Lung microvascular endothelial cell (primary cell): Measurements from ENCODE around the gene CYTH3. TPM values are rescaled to one million over a fixed set of nuclear protein-coding genes. Genes with fewer than 3 reads are reported as not detected.
A peak's percentile ranks its signal among the peaks of the same experiment; 100 is the strongest.
"Not testable (repeated sequence)": the region's sequence is repeated elsewhere in the genome, so short reads cannot be mapped to it uniquely, and the experiment has no call there.

Experiments used
- DNase-seq, 2 donors: peaks; one replicate each; pipeline versions ENCODE4 v3.0.0 to v3.0.0-alpha.2; 2010; ENCODE audit warnings: low read depth in 2 of 2
- total RNA-seq: library from RNA; depleted of rRNA; stranded (reverse); fragments of >200 nt; gene quantifications from 2 replicates; pipeline ENCODE4 v1.2.1, GENCODE V29; 2014

CYTH3 gene, protein sequence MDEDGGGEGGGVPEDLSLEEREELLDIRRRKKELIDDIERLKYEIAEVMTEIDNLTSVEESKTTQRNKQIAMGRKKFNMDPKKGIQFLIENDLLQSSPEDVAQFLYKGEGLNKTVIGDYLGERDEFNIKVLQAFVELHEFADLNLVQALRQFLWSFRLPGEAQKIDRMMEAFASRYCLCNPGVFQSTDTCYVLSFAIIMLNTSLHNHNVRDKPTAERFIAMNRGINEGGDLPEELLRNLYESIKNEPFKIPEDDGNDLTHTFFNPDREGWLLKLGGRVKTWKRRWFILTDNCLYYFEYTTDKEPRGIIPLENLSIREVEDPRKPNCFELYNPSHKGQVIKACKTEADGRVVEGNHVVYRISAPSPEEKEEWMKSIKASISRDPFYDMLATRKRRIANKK
- 8.9 and 11.1 TPM in 2 replicates for total RNA-seq

DNA sequence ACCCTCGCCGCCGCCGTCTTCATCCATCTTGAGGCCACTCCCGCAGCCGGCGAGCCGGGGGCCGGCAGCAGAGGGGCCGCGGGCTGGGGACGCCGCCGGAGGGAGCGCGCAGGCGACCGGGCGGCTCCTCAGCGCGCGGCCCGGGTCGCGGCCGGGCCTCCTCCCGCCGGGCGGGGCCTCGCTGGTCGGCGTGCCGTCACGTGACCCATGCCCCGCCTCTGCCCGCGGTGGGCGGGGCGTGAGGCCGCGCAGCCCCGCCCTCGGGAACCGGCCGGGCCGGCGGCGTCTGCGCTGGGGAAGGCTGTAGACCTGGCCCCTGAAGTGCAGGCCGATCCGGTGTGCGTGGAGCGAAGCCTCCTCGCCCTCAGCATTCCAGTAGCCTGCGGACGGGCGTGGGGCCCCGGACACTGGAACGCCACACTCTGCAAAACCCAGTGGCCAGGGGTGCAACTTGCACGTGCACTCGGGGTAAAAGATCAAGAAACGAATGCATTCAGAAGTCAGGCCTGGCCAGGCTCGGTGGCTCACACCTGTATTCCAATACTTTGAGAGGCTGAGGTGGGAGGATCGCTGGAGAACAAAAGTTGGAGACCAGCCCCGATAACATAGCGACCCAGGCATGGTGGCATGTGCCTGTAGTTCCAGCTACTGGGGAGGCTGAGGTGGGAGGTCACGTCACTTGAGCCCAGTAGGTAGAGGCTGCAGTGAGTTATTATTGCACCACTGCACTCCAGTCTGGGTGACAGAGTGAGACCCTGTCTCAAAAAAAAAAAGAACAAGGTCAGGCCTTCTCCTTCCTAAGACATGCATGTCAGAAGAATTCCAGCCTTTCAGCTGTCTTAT lies at the start of gene CYTH3:
CYTH3 (minus strand) TSS at position 144 of the 843 bp plus-strand sequence; CDS start at position 27, 117 bp downstream.
- DNase-seq: peak; percentile 82 to 86

DNA sequence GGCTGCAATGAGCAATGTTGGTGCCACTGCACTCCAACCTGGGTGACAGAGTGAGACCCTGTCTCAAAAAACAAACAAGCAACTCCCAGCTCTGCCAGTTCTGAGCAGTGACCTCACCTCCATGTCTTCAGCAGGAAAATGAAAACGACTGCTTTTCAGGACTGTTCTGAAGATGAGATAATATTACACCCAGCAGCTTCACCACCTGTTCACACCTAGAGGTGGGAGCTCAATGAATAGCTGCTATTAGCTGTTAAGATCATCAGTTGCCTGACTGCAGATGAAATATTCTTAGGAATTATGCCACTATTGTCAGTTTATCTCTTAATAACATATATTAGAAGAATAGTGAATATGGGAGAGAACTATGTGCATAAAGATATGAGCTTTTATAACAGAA lies 48.4 kb upstream of the CYTH3 start:
- no peak for DNase-seq

DNA sequence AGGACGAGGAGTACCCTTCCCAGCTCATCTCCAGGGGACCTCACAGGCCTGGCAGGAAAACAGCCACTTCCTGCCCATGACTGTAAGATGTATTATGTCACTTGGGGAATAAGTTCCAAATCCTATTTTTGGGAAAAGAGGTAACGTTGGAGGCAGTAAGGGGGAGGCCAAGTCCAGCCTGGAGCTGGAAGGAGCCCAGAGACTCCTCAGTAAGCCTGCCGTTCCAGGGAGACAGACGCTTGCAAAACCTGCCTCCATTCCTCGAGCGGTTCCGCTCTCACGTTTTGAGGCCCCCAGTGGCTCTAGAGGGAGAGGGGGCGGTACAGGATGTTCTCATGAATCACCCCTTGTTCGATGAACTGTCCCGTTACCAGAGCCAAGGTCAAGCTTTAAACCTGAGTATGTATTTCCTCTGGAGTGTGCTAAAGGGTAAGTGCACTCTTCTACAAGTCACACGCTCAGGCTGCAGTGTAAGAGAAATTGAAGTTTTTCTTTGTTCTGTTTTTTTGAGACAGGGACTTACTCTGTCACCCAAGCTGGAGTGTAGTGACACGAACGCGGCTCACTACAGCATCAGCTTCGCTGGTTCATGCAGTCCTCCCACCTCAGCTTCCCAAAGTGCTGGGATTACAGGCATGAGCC lies 45.5 kb upstream of the CYTH3 start:
- peak; percentile 76 to 87 for DNase-seq

DNA sequence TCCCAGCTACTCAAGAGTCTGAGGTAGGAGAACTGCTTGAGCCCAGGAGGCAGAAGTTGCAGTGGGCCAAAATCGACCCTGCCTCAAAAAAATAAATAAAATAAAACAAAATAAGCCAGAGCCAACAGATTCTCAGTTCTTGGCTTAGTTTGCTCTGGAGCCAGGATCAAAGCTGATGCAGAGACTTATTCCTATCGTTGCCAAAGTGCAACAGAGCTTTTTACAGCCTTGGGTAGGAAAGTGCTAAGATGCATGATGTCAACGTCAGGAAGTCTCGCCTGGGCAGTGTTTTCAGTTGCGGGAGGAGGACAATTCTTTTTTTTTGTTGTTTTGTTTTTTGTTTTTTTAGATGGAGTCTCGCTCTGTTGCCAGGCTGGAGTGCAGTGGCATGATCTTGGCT lies 43.8 kb upstream of the CYTH3 start:
- DNase-seq: no peak

DNA sequence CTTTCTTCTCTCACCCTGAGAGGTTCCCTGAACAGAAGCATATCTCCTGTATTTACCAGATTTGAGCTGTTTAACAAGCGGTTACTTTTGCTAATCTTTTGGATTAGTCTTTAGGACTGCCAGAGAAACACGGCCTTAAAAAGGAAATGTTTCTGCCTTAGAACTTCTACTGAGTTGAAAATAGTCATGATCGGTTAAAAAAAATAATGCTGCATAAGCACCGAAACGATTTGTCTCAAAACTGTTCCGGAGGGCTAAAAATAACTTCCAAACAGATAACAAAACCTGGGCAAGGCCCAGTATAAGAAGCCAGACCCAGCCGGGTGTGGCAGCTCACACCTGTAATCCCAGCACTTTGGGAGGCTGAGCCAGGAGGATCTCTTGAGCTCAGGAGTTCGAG lies 43.3 kb upstream of the CYTH3 start:
- no peak for DNase-seq

DNA sequence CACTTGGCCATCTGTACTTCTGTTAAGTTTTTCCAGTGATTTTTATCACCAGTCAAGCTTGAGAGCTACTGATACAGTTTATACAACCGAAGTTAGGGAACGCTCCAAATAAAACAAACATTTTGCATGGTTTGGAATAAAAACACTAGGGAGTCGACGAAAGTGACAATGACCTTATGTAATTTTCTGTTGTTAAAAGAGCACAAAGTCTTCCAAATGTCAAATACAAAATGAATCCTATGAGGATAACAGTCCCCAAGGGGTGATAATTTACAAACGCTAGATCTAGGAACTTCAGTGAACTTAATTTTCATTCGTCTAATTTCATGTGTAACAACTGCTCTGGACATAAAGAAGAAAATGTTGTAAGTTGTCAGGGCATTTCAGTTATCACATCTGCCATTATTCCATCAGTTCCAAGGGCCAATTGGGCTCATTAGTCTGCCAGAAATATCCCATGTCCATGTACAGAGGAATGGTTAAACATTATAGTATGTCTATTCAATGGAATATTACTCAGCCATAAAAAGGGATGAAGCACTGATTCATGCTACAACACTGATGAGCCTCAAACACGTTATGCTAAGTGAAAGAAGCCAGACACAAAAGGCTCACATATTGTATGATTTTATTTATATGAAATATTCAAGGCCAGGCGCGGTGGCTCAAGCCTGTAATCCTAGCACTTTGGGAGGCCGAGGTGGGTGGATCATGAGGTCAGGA lies 38.0 kb upstream of the CYTH3 start:
- DNase-seq: no peak

DNA sequence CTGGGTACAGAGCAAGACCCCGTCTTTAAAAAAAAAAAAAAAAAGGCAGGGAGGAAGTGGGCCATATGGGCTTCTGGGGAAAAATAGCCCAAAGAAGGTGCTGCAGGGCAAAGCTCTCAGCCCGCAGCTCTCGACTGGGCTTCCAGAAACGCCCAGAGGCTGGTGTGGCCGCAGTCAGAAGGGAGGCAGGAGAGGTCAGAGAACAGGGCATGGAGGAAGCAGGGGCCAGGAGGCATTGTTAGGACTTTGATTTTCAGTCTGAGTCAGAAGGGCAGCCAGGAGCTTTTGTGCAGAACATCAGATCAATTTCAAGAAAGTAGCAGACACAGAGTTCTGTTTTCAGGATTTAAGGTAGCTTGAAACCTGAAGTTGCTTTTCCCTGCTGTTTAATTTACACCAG lies 35.3 kb upstream of the CYTH3 start:
- peak in 1 of 2 donors; percentile 28 for DNase-seq

DNA sequence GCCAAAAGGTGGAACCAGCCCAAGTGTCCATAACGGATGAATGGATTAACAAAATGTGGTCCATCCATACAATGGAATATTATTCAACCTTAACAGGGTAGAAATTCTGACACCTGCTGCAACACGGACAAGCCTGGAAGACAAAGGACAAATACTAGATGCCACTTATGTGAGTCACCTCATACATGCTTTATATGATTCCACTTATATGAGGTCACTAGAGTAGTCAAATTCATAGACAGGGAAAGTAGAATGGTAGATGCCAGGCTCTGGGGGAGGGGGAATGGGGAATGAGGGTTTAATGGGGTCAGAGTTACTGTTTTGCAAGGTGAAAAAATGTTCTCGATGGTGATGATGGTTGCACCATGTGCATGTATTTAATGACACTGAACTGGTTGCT lies 34.0 kb upstream of the CYTH3 start:
- peak; percentile 40 to 57 for DNase-seq

DNA sequence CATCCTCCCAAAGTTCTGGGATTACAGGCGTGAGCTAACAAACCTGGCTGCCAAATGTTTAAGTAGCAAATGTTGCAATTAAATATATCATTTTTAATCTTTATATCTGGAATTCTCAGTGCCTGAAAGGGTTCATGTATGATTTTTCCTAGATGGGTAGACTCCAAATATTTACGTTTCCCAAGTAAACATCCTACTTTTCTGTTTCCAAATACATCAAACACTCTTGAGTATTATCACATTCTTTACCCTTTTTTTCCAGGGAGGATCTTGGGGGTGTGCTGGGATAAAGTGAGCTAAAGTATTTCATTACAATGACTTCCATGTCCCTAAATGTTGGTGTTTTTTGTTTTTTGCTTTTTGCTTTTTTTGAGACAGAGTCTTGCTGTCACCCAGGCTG lies 32.9 kb upstream of the CYTH3 start:
- no peak for DNase-seq

DNA sequence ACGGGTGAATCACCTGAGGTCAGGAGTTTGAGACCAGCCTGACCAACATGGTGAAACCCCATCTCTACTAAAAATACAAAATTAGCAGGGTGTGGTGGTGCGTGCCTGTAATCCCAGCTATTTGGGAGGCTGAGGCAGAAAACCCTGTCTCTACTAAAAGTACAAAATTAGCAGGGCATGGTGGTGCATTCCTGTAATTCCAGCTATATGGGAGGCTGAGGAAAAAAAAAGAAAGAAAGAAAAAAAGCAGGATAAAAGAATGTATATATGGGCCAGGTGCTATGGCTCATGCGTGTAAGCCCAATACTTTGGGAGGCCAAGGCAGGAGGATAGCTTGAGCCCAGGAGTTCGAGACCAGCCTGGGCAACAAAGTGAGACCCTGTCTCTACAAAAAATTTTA lies 29.0 kb upstream of the CYTH3 start:
- DNase-seq: not testable (repeated sequence)

DNA sequence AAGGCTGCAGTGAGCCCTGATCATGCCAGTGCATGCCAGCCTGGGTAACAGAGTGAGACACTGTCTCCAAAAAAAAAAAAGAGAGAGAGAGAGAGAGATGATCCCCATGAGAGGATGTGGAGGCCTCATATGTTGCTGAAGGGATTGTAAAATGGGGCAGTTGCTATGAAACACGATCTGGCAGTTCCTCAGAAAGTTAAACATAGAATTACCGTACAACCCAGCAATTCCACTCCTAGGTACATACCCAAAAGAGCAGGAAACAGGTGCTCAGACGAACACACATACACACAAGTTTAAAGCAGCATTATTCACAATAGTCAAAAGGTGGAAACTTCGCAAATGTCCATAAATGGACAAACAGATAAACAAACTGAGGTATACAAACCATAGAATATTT lies 27.4 kb upstream of the CYTH3 start:
- no peak for DNase-seq

DNA sequence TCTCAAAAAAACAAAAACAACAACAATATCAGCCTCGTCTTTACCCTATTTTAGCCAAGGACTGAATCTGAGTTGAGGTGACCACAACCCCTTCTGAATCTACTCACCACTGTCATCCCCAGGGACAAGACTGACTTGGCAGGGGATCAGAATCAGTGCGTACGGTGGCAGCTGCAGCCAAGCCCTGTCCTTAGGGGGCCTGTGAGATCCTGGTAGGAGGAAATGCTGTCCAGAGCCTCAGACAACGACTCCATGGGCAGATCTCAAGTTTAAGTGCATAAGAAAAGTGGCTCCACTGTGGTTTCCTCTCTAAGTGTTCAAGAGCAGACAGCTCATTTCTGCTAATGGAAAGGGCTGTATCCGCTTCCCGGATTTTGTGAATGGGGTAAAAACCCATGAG lies 22.4 kb upstream of the CYTH3 start:
- no peak for DNase-seq

DNA sequence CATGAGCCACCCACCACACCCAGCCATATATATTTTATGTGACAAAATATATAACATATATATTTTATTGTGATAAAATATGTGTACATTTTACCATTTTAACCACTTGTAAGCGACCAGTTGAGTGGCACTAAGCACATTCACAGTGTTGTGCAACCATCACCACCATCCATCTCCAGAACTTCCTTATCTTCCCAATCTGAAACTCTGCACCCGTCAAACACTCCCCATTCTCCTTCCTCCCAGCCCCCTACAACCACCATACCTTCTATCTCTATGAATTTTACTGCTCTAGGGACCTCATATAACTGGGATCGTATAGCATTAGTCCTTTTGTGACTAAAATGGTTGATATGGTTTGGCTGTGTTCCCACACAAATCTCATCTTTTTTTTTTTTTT lies 20.8 kb upstream of the CYTH3 start:
- no peak for DNase-seq

DNA sequence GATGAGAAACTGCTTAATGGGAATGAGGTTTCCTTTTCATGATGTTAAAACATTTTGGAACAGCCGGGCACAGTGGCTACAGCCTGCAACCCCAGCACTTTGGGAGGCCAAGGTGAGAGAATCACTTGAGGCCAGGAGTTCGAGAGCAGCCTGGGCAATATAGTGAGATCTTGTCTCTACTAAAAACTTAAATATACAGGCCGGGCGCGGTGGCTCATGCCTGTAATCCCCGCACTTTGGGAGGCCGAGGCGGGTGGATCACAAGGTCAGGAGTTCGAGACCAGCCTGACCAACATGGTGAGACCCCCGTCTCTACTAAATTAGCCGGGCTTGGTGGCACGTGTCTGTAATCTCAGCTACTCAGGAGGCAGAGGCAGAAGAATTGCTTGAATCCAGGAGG lies 19.5 kb upstream of the CYTH3 start:
- not testable (repeated sequence) for DNase-seq

DNA sequence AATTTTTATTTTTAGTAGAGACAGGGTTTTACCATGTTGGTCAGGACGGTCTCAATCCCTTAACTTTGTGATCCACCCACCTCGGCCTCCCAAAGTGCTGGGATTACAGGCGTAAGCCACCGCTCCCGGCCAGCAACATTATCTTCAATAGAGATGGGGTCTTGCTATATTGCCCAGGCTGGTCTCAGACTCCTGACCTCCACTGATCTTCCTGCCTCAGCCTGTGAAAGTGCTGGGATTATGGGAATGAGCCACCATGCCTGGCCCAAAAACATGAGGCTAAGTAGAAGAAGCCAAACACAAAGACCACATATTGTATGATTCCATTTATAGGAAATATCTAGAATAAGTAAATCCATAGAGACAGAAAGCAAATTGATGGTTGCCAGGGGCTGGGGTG lies 19.1 kb upstream of the CYTH3 start:
- no peak for DNase-seq

DNA sequence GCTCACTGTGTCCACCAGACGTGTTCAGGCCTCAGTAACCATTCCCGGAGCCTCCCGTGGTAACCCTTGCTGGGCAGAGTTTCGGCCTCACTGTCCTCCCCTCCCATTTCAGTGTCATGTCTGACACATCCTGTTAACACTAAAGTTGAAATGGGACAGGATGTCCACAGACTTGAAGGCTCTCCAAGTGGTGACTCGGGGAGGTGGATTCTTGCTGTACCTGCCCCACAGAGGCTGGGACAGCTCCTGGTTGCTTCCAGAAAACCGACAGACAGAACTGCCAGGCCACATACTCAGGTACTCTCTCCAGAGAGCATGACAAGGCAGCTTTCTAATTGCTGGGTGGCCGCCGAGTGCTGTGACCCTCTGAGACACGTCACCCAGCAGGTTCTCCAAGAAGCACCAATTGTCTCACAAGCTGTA lies 17.9 kb upstream of the CYTH3 start:
- no peak for DNase-seq

DNA sequence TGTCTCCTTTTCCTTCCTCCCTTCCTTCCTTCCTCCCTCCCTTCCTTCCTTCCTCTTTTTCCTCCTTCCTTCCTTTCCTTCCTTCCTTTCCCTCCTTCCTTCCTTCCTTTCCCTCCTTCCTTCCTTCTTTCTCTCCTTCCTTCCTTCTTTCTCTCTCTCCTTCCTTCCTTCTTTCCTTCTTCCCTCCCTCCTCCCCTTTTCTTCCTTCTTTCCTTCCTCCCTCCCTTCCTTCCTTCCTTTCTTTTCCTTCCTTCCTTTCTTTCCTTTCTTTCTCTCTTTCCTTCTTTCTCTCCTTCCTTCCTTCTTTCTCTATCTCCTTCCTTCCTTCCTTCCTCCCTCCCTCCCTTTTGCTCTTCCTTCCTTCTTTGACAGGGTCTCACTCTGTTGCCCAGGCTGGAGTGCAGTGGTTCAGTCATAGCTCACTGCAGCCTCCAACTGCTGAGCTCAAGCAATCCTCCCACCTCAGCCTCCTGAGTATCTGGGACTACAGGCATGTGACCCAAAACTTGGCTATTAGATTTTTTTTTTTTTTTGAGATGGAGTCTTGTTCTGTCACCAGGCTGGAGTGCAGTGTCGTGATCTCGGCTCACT lies 15.9 kb upstream of the CYTH3 start:
- no peak for DNase-seq

DNA sequence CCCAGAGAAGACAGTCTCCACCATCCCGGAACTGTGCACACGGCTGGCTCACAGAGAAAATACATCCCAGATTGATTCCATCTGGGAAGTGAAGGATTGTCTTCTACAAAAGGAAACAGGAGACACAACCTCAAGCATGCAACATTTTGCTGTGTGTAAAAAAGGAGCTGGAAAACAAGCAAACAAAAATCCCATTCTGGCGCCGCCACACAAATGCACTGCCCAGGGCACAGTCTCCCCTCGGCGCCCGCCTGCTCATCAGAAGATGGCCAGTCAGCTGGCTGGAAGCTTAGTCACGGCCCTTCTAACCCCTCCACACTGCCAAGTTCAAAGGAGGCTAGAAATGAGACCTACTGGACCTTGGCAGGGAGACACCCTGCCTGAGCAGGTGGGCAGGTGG lies 14.1 kb upstream of the CYTH3 start:
- no peak for DNase-seq

DNA sequence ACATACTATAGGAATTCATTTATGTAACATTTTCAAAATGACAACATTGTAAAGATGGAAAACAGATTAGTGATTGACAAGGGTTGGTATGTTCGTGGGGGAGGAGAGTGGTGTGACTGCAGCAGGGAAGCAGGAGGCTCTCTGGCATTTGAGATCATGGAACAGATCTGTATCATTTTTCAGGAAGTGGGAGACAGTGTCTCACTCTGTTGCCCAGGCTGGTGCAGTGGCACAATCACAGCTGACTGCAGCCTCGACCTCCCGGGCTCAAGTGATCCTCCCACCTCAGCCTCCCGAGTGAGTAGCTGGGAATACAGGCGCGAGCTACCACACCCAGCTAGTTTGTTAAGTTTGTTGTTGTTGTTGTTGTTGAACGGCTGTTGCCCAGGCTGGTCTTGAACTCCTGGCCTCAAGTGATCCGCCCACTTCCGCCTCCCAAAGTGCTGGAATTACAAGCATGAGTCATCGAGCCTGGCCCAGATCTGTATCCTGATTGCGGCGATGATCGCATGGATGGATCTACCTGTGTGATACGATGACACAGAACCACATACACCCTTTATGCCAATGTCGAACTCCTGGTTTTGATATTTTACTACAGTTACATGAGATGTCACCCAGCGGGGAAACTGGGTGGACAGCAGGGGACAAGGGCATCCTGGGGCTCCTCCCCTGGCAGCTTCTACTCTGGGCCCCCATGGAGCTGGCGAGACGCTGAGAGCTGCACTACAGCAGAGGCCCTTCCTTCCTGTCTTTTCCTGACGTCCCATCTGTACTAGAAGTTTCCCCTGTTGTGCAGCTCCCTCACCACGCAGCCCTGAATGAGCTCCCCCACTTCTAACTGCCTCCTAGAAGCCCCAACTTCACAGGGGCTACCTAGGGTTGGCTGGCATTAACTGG lies 12.3 kb upstream of the CYTH3 start:
- DNase-seq: peak; percentile 67 to 73

DNA sequence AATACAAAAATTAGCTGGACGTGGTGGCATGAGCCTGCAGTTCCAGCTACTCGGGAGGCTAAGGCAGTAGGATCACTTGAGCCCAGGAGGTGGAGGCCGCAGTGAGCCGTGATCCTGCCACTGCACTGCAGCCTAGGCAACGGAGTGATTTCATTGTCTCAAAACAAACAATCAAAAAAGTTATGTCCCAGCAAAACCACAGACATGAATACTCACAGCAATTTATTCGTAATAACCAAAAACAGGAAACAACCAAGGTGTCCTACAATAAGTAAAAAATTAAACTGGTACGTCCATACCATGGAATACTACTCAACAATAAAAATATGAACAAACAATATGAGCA lies 11.6 kb upstream of the CYTH3 start:
- peak; percentile 47 to 82 for DNase-seq
